Neural cell (in vitro differentiated cells): Measurements from ENCODE around the gene CYB5B. TPM values are rescaled to one million over a fixed set of nuclear protein-coding genes. Genes with fewer than 3 reads are reported as not detected.
A peak's percentile ranks its signal among the peaks of the same experiment; 100 is the strongest.

Source experiments
- H2AFZ ChIP-seq: fragments of 200-600, 300-800 bp; sonication (generic), shearing (Covaris generic); 2 replicates; pipeline ENCODE4 v1.6.0; 2014; ENCODE audit warnings: low read depth, mild to moderate bottlenecking, antibody characterized with exemption, low read length, moderate library complexity
- H3F3A ChIP-seq: fragments of 200-600 bp; shearing (Covaris generic); 2 replicates; pipeline ENCODE4 v1.6.1; 2016; ENCODE audit warnings: mild to moderate bottlenecking, moderate library complexity, mixed read lengths, antibody characterized with exemption, low read length; ENCODE audit not compliant: insufficient read depth, poor library complexity, severe bottlenecking
- H3K27ac ChIP-seq: fragments of 200-600, 300-800 bp; sonication (generic), shearing (Covaris generic); 2 replicates; pipeline ENCODE4 v1.5.1; 2014; ENCODE audit warnings: mild to moderate bottlenecking, low read length, moderate library complexity
- H3K27me3 ChIP-seq: fragments of 300-800, 200-600 bp; sonication (generic), shearing (Covaris generic); 2 replicates; pipeline ENCODE4 v1.6.0; 2014; ENCODE audit warnings: mild to moderate bottlenecking, low read depth, low read length, moderate library complexity; ENCODE audit not compliant: insufficient read depth
- H3K36me3 ChIP-seq: fragments of 300-800, 200-600 bp; sonication (generic), shearing (Covaris generic); 2 replicates; pipeline ENCODE4 v1.5.1; 2014; ENCODE audit warnings: mild to moderate bottlenecking, antibody characterized with exemption, low read length, moderate library complexity; ENCODE audit not compliant: insufficient read depth
- H3K4me2 ChIP-seq: fragments of 300-800, 200-600 bp; sonication (generic), shearing (Covaris generic); 2 replicates; pipeline ENCODE4 v1.6.0; 2014; ENCODE audit warnings: mild to moderate bottlenecking, low read length
- H3K4me3 ChIP-seq: fragments of 300-800, 200-600 bp; sonication (generic), shearing (Covaris generic); 2 replicates; pipeline ENCODE4 v1.5.1; 2014; ENCODE audit warnings: mild to moderate bottlenecking, low read length, moderate library complexity
- H3K79me2 ChIP-seq: fragments of 200-600 bp; shearing (Covaris generic); replicated peaks from 2 replicates; pipeline ENCODE4 v1.6.0; 2014; ENCODE audit warnings: mild to moderate bottlenecking, low read length, moderate library complexity; ENCODE audit not compliant: insufficient read depth
- H3K9ac ChIP-seq: fragments of 300-800, 200-600 bp; sonication (generic), shearing (Covaris generic); 2 replicates; pipeline ENCODE4 v1.6.1; 2016; ENCODE audit warnings: mild to moderate bottlenecking, low read length, mixed read lengths
- H3K9me2 ChIP-seq: fragments of 200-600 bp; shearing (Covaris generic); 2 replicates; pipeline ENCODE4 v1.6.1; 2016; ENCODE audit warnings: mild to moderate bottlenecking, low read length, mixed read lengths; ENCODE audit not compliant: insufficient read depth
- H3K9me3 ChIP-seq: fragments of 200-600, 300-800 bp; sonication (generic), shearing (Covaris generic); 2 replicates; pipeline ENCODE4 v1.6.1; 2016; ENCODE audit warnings: mild to moderate bottlenecking, mixed run types, low read length, moderate library complexity, mixed read lengths
- H4K20me1 ChIP-seq: fragments of 200-600 bp; shearing (Covaris generic); 2 replicates; pipeline ENCODE4 v1.6.1; 2016; ENCODE audit warnings: mild to moderate bottlenecking, mixed run types; ENCODE audit not compliant: insufficient read depth
- EP300 ChIP-seq: fragments of 450-650 bp; conservative IDR thresholded peaks from 2 replicates; pipeline ENCODE4 v1.6.1; 2014; ENCODE audit warnings: antibody characterized with exemption, mild to moderate bottlenecking, moderate library complexity; ENCODE audit not compliant: poor library complexity, severe bottlenecking
- EZH2 ChIP-seq: fragments of 200-600, 300-800 bp; shearing (Covaris generic), sonication (generic); IDR thresholded peaks from 2 replicates; pipeline ENCODE4 v1.6.1; 2014; ENCODE audit warnings: antibody characterized with exemption, low read length, borderline replicate concordance, mild to moderate bottlenecking; ENCODE audit not compliant: insufficient read depth, poor library complexity, severe bottlenecking
- MXI1 ChIP-seq: fragments of 450-650 bp; conservative IDR thresholded peaks from 2 replicates; pipeline ENCODE4 v1.6.1; 2014; ENCODE audit warnings: antibody characterized with exemption, mild to moderate bottlenecking; ENCODE audit not compliant: poor library complexity, severe bottlenecking
- POLR2AphosphoS5 ChIP-seq: IDR thresholded peaks from 2 replicates; pipeline ENCODE4 v1.6.1; 2012
- RAD21 ChIP-seq: fragments of 450-650 bp; conservative IDR thresholded peaks from 2 replicates; pipeline ENCODE4 v1.6.1; 2014; ENCODE audit warnings: antibody characterized with exemption, mild to moderate bottlenecking, moderate library complexity
- SMC3 ChIP-seq: fragments of 450-650 bp; conservative IDR thresholded peaks from 2 replicates; pipeline ENCODE4 v1.6.1; 2014; ENCODE audit warnings: antibody characterized with exemption, mild to moderate bottlenecking, moderate library complexity; ENCODE audit not compliant: poor library complexity
- TAF1 ChIP-seq: IDR thresholded peaks from 2 replicates; pipeline ENCODE4 v1.6.1; 2012; ENCODE audit warnings: low read depth
- polyA plus RNA-seq: library from polyadenylated mRNA; depleted of rRNA; stranded (reverse); fragments of >200 nt; gene quantifications from 2 replicates; pipeline ENCODE4 v1.2.3, GENCODE V29; 2014
- TF ChIP-seq, protein P1 (sequence below): IDR thresholded peaks from 2 replicates; pipeline ENCODE4 v1.6.1; 2012; ENCODE audit warnings: borderline replicate concordance
- TF ChIP-seq, protein P2 (sequence below): fragments of 450-650 bp; IDR thresholded peaks from 2 replicates; pipeline ENCODE4 v1.5.1; 2014; ENCODE audit warnings: antibody characterized with exemption, mild to moderate bottlenecking, moderate library complexity; ENCODE audit not compliant: poor library complexity, severe bottlenecking

The CYB5B gene
- polyA plus RNA-seq, 1 donor from 2014 or later, result 70.4 TPM

DNA sequence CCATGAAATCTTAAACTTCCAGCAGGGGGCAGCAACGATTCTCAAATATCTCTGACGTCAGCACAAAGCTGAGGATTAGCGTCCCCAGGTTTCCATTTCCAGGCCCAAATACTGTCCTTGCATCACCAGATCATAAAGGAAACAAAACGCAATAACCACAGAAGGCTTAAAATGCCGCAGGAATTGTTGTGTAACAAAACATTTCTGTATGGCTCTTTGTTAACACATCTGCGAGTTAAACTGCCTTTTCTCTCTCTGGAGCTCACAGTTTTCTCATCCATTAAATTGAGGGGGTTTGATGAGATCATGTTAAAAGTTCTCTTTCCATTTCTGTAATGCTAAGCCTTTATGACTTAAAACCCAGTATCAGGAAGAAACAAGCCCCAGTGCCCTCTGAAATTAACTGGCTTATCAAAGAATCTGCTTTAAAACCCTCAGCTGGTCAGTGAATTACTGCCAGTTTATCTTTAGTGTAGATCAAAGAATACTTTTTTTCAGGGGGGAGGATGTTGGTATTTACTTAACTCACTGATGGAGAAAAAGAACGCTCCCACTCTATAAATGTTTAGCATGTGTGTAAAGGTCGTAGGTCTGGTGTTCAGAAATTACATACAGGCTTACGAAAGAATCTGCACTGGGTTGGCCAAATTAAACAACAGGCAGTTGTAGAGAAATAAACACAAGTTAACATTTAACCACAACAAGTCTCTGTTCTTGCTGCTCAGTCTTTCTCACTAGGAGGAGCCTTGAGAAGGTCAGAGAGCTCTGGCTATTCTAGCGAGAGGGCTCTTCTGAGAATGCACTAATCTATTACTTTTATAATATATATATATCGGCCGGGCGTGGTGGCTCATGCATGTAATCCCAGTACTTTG is 28.0 kb upstream of the CYB5B start:
- Histone ChIP-seq H3K27me3 (no peaks in the 10 kb centered on the region), H3K4me2 (no peak overlapping the region), H3K27ac (peak overlapping the region; percentile 71), H3K36me3 (no peaks in the 10 kb centered on the region), H3K9me2 (no peaks in the 10 kb centered on the region), H4K20me1 (no peaks in the 10 kb centered on the region), H3F3A (no peaks in the 10 kb centered on the region), H3K4me3 (no peak overlapping the region), H3K9ac (peak overlapping the region; percentile 36), H3K79me2 (no peaks in the 10 kb centered on the region), H2AFZ (peak overlapping the region; percentile 99), H3K9me3 (no peaks in the 10 kb centered on the region)
- TF ChIP-seq, protein P1, sequence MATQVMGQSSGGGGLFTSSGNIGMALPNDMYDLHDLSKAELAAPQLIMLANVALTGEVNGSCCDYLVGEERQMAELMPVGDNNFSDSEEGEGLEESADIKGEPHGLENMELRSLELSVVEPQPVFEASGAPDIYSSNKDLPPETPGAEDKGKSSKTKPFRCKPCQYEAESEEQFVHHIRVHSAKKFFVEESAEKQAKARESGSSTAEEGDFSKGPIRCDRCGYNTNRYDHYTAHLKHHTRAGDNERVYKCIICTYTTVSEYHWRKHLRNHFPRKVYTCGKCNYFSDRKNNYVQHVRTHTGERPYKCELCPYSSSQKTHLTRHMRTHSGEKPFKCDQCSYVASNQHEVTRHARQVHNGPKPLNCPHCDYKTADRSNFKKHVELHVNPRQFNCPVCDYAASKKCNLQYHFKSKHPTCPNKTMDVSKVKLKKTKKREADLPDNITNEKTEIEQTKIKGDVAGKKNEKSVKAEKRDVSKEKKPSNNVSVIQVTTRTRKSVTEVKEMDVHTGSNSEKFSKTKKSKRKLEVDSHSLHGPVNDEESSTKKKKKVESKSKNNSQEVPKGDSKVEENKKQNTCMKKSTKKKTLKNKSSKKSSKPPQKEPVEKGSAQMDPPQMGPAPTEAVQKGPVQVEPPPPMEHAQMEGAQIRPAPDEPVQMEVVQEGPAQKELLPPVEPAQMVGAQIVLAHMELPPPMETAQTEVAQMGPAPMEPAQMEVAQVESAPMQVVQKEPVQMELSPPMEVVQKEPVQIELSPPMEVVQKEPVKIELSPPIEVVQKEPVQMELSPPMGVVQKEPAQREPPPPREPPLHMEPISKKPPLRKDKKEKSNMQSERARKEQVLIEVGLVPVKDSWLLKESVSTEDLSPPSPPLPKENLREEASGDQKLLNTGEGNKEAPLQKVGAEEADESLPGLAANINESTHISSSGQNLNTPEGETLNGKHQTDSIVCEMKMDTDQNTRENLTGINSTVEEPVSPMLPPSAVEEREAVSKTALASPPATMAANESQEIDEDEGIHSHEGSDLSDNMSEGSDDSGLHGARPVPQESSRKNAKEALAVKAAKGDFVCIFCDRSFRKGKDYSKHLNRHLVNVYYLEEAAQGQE, result no peak
- no peak for TF ChIP-seq TAF1
- TF ChIP-seq MXI1, result no peak
- no peak for TF ChIP-seq EP300
- no peak for TF ChIP-seq EZH2
- peak; percentile 79 for TF ChIP-seq SMC3
- TF ChIP-seq, protein P2, sequence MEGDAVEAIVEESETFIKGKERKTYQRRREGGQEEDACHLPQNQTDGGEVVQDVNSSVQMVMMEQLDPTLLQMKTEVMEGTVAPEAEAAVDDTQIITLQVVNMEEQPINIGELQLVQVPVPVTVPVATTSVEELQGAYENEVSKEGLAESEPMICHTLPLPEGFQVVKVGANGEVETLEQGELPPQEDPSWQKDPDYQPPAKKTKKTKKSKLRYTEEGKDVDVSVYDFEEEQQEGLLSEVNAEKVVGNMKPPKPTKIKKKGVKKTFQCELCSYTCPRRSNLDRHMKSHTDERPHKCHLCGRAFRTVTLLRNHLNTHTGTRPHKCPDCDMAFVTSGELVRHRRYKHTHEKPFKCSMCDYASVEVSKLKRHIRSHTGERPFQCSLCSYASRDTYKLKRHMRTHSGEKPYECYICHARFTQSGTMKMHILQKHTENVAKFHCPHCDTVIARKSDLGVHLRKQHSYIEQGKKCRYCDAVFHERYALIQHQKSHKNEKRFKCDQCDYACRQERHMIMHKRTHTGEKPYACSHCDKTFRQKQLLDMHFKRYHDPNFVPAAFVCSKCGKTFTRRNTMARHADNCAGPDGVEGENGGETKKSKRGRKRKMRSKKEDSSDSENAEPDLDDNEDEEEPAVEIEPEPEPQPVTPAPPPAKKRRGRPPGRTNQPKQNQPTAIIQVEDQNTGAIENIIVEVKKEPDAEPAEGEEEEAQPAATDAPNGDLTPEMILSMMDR, result peak; percentile 86
- TF ChIP-seq POLR2AphosphoS5, result no peak
- peak; percentile 77 for TF ChIP-seq RAD21

DNA sequence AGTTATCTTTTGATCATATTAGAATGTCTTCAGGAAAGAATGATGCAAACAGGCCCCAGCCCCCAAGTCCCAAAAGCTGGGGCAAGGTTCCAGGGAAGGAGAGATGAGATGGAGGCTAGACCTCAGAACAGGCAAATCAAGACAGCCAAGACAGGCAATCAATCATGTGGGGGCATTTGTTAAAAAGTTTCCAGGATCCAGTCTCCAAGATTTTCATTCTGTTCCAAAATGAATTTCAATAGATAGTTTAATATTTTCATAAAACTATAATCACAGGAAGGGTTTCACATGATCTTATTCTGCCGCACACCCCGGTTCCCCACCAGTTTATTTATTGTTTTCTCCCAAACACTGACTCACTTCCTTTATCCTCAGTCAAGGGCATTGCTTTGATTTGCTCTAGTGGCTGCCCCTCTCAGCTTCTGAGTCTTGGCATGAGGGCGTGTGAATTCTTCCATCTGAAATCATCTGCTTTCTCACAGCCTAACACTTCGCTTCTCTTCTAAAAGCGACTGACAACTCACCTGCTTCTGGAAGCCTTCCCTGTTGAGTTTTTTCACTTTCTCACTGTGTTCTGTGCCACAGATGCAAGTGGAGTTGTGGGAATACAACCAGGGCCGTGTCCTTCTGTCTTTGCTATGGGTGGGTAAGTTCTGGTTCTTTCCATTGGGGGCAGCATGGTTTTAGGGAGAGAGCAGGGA is 26.4 kb upstream of the CYB5B start:
- Histone ChIP-seq H3K9ac (no peak overlapping the region), H3K4me3 (no peak overlapping the region), H3K27ac (no peak overlapping the region), H3K4me2 (no peak overlapping the region), H3K27me3 (no peaks in the 10 kb centered on the region), H2AFZ (no peak overlapping the region), H3F3A (no peaks in the 10 kb centered on the region), H3K79me2 (no peaks in the 10 kb centered on the region), H4K20me1 (no peaks in the 10 kb centered on the region), H3K9me3 (no peaks in the 10 kb centered on the region), H3K36me3 (no peaks in the 10 kb centered on the region), H3K9me2 (no peaks in the 10 kb centered on the region)
- no peak for TF ChIP-seq EZH2
- TF ChIP-seq, protein P2, result peak; percentile 38
